ENCODE data around the gene MCU.
"Not testable (repeated sequence)": the region's sequence is repeated elsewhere in the genome, so short reads cannot be mapped to it uniquely, and the experiment has no call there.

Gene MCU

GRCh38 chr10:72912736-72913135, 220.8 kb downstream of the MCU start:
- no peak for DNase-seq

GRCh38 chr10:72913287-72913686, 221.3 kb downstream of the MCU start:
- DNase-seq: no peak

- not testable (repeated sequence) for DNase-seq
These were observed 225.3 kb downstream of the MCU start for GRCh38 chr10:72917201-72917600.

- DNase-seq: not testable (repeated sequence)
These were observed 225.9 kb downstream of the MCU start for GRCh38 chr10:72917803-72918332.

- no peak for DNase-seq
These were observed 226.4 kb downstream of the MCU start for GRCh38 chr10:72918352-72918751.

- not testable (repeated sequence) for DNase-seq
These were observed 229.3 kb downstream of the MCU start for GRCh38 chr10:72921147-72921683.

GRCh38 chr10:72924351-72924750, 232.4 kb downstream of the MCU start:
- DNase-seq: no peak

- DNase-seq: no peak
These were observed 234.1 kb downstream of the MCU start for GRCh38 chr10:72925951-72926465.

- DNase-seq: no peak
These were observed 235.5 kb downstream of the MCU start for GRCh38 chr10:72927485-72927884.

- no peak for DNase-seq
These were observed 236.9 kb downstream of the MCU start for GRCh38 chr10:72928798-72929197.

GRCh38 chr10:72930276-72930675, 238.3 kb downstream of the MCU start:
- no peak for DNase-seq

GRCh38 chr10:72932259-72933015, 240.5 kb downstream of the MCU start:
- DNase-seq: no peak

- no peak for DNase-seq
These were observed 243.4 kb downstream of the MCU start for GRCh38 chr10:72935361-72935760.

Measured in CD4-positive, alpha-beta T cell treated with Interleukin-4 for 4 hours (primary cell).